WTC11 (cell line): ENCODE results near the gene RAB2B. TPM values are rescaled to one million over a fixed set of nuclear protein-coding genes. Genes with fewer than 3 reads are reported as not detected.

Experiments used
- ATAC-seq: fragments of 200-7000 bp; cut with Tn5 transposase; 2 replicates; pipeline ENCODE4 v1.10.0; 2021; ENCODE audit warnings: mild to moderate bottlenecking, moderate library complexity
- CTCF ChIA-PET: fragments of 300-600 bp; sonication (Branson Sonifier 250); formaldehyde crosslinking; loops from one replicate; lab custom pipeline; 2021; ENCODE audit warnings: antibody characterized with exemption; lab: Charles Lee
- POLR2A ChIA-PET: fragments of 350-600 bp; sonication (Branson Sonifier 250); formaldehyde crosslinking; loops from one replicate; lab custom pipeline; 2021; ENCODE audit warnings: antibody characterized with exemption; lab: Charles Lee
- DNase-seq: peaks from one replicate; pipeline ENCODE4 v3.0.0; 2021; ENCODE audit warnings: low spot score
- H3K27ac Mint-ChIP-seq: 2 replicates; pipeline ENCODE4 v1.8.0; 2021; ENCODE audit warnings: mixed read lengths
- H3K27me3 Mint-ChIP-seq: 2 replicates; pipeline ENCODE4 v1.8.0; 2021; ENCODE audit warnings: low read depth, mild to moderate bottlenecking, moderate library complexity, mixed read lengths
- H3K36me3 Mint-ChIP-seq: 2 replicates; pipeline ENCODE4 v1.8.0; 2021; ENCODE audit warnings: mixed read lengths
- H3K4me1 Mint-ChIP-seq: 2 replicates; pipeline ENCODE4 v1.8.0; 2022; ENCODE audit warnings: mixed read lengths
- H3K4me3 Mint-ChIP-seq: 2 replicates; pipeline ENCODE4 v1.8.0; 2021; ENCODE audit warnings: mild to moderate bottlenecking, moderate library complexity, mixed read lengths
- H3K9me3 Mint-ChIP-seq: 2 replicates; pipeline ENCODE4 v1.8.0; 2021; ENCODE audit warnings: mixed read lengths
- ARID4B ChIP-seq: sonication (generic); formaldehyde crosslinking; IDR thresholded peaks from 2 replicates; pipeline ENCODE4 v1.8.0; 2023; ENCODE audit warnings: missing genetic modification reagents, mild to moderate bottlenecking, borderline replicate concordance
- ATF1 ChIP-seq: sonication (generic); formaldehyde crosslinking; IDR thresholded peaks from 2 replicates; pipeline ENCODE4 v1.8.1; 2023; ENCODE audit warnings: mild to moderate bottlenecking, moderate library complexity, missing genetic modification reagents
- CBFB ChIP-seq: sonication (generic); formaldehyde crosslinking; IDR thresholded peaks from 2 replicates; pipeline ENCODE4 v1.8.1; 2022; ENCODE audit warnings: mild to moderate bottlenecking, low read depth, missing genetic modification reagents
- ETV6 ChIP-seq: sonication (generic); formaldehyde crosslinking; IDR thresholded peaks from 2 replicates; pipeline ENCODE4 v1.8.1; 2022; ENCODE audit warnings: mild to moderate bottlenecking, missing genetic modification reagents
- FOXK1 ChIP-seq: sonication (generic); formaldehyde crosslinking; IDR thresholded peaks from 2 replicates; pipeline ENCODE4 v1.8.0; 2022; ENCODE audit warnings: mild to moderate bottlenecking, moderate library complexity, missing genetic modification reagents
- FOXP1 ChIP-seq: sonication (generic); formaldehyde crosslinking; IDR thresholded peaks from 2 replicates; pipeline ENCODE4 v1.8.0; 2022; ENCODE audit warnings: missing genetic modification reagents, mild to moderate bottlenecking, moderate library complexity, borderline replicate concordance
- FOXP4 ChIP-seq: sonication (generic); formaldehyde crosslinking; IDR thresholded peaks from 2 replicates; pipeline ENCODE4 v1.8.0; 2022; ENCODE audit warnings: mild to moderate bottlenecking, missing genetic modification reagents
- GABPB1 ChIP-seq: sonication (generic); formaldehyde crosslinking; IDR thresholded peaks from 2 replicates; pipeline ENCODE4 v1.8.1; 2023; ENCODE audit warnings: mild to moderate bottlenecking, missing genetic modification reagents
- GTF2I ChIP-seq: fragments of 250-450 bp; sonication (Bioruptor Pico); conservative IDR thresholded peaks from 2 replicates; pipeline ENCODE4 v1.4.0; 2021; ENCODE audit warnings: mild to moderate bottlenecking
- NR1H2 ChIP-seq: sonication (generic); formaldehyde crosslinking; IDR thresholded peaks from 2 replicates; pipeline ENCODE4 v1.9.0; 2021; ENCODE audit warnings: mild to moderate bottlenecking, moderate library complexity, missing genetic modification reagents
- PREB ChIP-seq: sonication (generic); formaldehyde crosslinking; IDR thresholded peaks from 2 replicates; pipeline ENCODE4 v1.8.1; 2022; ENCODE audit warnings: mild to moderate bottlenecking, missing genetic modification reagents, moderate library complexity, borderline replicate concordance
- SP1 ChIP-seq: sonication (generic); formaldehyde crosslinking; conservative IDR thresholded peaks from 2 replicates; pipeline ENCODE4 v1.8.1; 2022; ENCODE audit warnings: missing genetic modification reagents
- USF2 ChIP-seq: sonication (generic); formaldehyde crosslinking; IDR thresholded peaks from 2 replicates; pipeline ENCODE4 v1.8.1; 2023; ENCODE audit warnings: mild to moderate bottlenecking, missing genetic modification reagents, moderate library complexity
- ZNF532 ChIP-seq: fragments of 250-450 bp; sonication (Bioruptor Pico); IDR thresholded peaks from 2 replicates; pipeline ENCODE4 v1.9.0; 2021; ENCODE audit warnings: mild to moderate bottlenecking, borderline replicate concordance
- ZNF671 ChIP-seq: fragments of 250-450 bp; sonication (Bioruptor Pico); IDR thresholded peaks from 2 replicates; pipeline ENCODE4 v1.8.0; 2021; ENCODE audit warnings: mild to moderate bottlenecking
- total RNA-seq: library from RNA; stranded (reverse); gene quantifications from 3 replicates; pipeline ENCODE4 v1.2.3, GENCODE V29; 2021
- TF ChIP-seq, protein P1 (sequence below): fragments of 250-450 bp; sonication (Bioruptor Pico); IDR thresholded peaks from 2 replicates; pipeline ENCODE4 v1.9.0; 2021; ENCODE audit warnings: mild to moderate bottlenecking
- TF ChIP-seq, protein P2 (sequence below): sonication (generic); formaldehyde crosslinking; IDR thresholded peaks from 2 replicates; pipeline ENCODE4 v1.8.1; 2023; ENCODE audit warnings: mild to moderate bottlenecking, missing genetic modification reagents, moderate library complexity

RAB2B gene
- total RNA-seq, 1 experiment from 2014 or later = 29.6 TPM

DNA sequence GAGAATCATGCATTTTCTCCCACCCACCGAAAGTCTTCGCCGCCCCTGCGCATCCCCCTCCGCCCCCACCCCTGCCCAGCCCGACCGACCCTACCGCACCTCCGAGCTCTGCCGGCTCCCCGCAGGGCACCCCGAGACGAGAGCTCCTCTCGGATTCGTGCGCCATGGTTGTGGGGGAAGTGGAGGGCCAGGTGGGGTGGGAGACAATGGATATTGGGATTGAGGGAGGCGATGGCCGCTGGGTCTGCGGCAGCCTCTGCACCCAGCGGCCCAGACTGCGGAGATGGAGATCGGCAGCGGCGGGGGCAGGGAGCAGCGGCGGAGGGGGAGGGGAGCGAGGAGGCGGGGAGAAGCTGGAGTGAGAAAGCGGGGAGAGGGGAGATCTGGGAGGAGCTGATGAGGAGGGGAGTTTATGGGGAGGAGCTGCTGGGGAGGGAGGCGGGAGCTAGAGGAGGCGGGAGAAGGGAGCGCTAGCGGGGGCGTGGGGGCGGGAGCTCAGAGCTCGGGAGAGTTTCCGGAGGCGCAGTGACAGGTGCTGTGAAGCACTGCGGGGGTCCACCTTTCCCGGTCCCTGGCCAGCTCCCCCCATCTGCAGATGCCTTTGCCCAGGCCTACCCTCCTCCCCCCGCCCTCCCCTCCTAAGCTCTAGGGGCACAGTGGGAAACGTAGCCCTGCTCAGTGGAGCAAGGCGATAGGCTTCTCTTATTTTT is 49.4 kb upstream of the RAB2B start, which contains the start of gene SALL2 (continued):
- TF ChIP-seq, protein P1, sequence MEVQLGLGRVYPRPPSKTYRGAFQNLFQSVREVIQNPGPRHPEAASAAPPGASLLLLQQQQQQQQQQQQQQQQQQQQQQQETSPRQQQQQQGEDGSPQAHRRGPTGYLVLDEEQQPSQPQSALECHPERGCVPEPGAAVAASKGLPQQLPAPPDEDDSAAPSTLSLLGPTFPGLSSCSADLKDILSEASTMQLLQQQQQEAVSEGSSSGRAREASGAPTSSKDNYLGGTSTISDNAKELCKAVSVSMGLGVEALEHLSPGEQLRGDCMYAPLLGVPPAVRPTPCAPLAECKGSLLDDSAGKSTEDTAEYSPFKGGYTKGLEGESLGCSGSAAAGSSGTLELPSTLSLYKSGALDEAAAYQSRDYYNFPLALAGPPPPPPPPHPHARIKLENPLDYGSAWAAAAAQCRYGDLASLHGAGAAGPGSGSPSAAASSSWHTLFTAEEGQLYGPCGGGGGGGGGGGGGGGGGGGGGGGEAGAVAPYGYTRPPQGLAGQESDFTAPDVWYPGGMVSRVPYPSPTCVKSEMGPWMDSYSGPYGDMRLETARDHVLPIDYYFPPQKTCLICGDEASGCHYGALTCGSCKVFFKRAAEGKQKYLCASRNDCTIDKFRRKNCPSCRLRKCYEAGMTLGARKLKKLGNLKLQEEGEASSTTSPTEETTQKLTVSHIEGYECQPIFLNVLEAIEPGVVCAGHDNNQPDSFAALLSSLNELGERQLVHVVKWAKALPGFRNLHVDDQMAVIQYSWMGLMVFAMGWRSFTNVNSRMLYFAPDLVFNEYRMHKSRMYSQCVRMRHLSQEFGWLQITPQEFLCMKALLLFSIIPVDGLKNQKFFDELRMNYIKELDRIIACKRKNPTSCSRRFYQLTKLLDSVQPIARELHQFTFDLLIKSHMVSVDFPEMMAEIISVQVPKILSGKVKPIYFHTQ = no peak
- no peak for TF ChIP-seq FOXK1 (CRISPR knock-in tag)
- TF ChIP-seq PREB (CRISPR knock-in tag) = no peak
- TF ChIP-seq USF2 = no peak; the same call in 1 of the 2 replicates
- peak; percentile 86 for TF ChIP-seq SP1
- TF ChIP-seq NR1H2 (CRISPR knock-in tag) = no peak
- no peak for TF ChIP-seq GTF2I (CRISPR knock-in tag)
- 0 out of 2 replicates have a peak, but pooled peaks have one; percentile 51 for TF ChIP-seq CBFB (CRISPR knock-in tag)
- TF ChIP-seq, protein P2, sequence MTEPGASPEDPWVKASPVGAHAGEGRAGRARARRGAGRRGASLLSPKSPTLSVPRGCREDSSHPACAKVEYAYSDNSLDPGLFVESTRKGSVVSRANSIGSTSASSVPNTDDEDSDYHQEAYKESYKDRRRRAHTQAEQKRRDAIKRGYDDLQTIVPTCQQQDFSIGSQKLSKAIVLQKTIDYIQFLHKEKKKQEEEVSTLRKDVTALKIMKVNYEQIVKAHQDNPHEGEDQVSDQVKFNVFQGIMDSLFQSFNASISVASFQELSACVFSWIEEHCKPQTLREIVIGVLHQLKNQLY = no peak
- TF ChIP-seq FOXP1 (CRISPR knock-in tag) = peak; percentile 47; the same call in 1 of the 2 replicates
- TF ChIP-seq GABPB1 = no peak

- POLR2A ChIA-PET = interaction anchor here (0.6 to 4.5 kb wide), 12 partner anchors 8 to 1182 kb away, joined by 3 to 76 read pairs (median 10); partner anchors contain the start of genes METTL3, PARP2 and TOX4
- H3K4me1 Mint-ChIP-seq = peaks cover 82% of the 10 kb centered on the region
Measured at GRCh38 chr14:21525571-21525961, 48.8 kb upstream of the RAB2B start.

More at GRCh38 chr14:21525571-21525961, 48.8 kb upstream of the RAB2B start:
- Mint-ChIP-seq H3K4me3 (peak overlapping the region; percentile 97), H3K27ac (peak overlapping the region; percentile 98), H3K9me3 (no peaks in the 10 kb centered on the region), H3K27me3 (no peaks in the 10 kb centered on the region), H3K36me3 (peaks cover 52% of the 10 kb centered on the region)
- DNase-seq (no peak), ATAC-seq (peak; percentile 2)
- TF ChIP-seq ZNF671 (CRISPR knock-in tag) (no peak), FOXP4 (CRISPR knock-in tag) (no peak), NR1H2 (CRISPR knock-in tag) (no peak), ATF1 (CRISPR knock-in tag) (no peak), ZNF532 (CRISPR knock-in tag) (no peak), ETV6 (CRISPR knock-in tag) (no peak), FOXP1 (CRISPR knock-in tag) (no peak), ARID4B (CRISPR knock-in tag) (no peak)
- TF ChIP-seq, protein P2 = no peak
- CTCF ChIA-PET = interaction anchor here (0.6 to 4.5 kb wide), 13 partner anchors 9 to 206 kb away, joined by 3 to 60 read pairs (median 10); partner anchors contain the start of genes CHD8, METTL3 and RAB2B
